ENCODE results near the gene KLHL11. TPM values are rescaled to one million over a fixed set of nuclear protein-coding genes. Genes with fewer than 3 reads are reported as not detected.

The KLHL11 gene
- total RNA-seq, 1 experiment from 2014 or later: 25.6 TPM

DNA sequence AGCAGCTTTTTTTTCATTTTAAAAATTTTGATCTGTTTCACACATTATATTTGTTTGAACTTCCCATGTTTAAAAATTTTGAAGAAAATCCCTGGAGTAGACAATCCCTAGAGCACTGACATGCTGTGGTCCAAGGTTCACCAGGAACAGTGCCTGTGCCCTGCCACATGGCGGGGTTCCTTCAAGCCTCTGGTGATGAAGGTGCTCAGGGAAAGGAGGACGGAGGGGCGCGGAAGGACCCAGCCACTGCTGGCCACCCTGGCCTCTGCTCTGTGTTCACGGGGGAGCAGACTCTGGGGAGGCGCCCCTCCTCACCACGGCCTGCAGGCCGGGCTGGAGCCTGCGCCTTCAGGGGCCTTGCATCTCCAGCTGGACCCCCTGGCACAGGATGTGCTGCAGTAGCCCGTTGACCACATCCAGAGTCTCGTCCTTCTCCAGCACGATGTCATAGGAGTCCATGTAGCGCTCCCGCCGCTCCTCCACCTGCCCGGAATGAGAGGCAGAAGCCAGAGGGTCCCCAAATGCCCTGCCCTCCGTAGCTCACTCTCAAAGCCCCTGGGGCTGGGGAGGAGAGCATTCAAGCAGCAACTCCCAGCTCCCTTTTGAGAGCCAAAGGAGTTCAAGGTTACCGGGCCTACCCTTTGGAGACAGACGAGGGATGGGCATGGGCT, 39.9 kb downstream of the KLHL11 start:
- no TSS peak for BruUV-seq (replicated peaks)
- no peak overlapping the region for H3K4me3 Mint-ChIP-seq (ENCODE audit: low read depth, unreplicated experiment)
- H3K4me1 Mint-ChIP-seq (ENCODE audit: low read depth, unreplicated experiment): no peaks in the 10 kb centered on the region
- TF ChIP-seq, protein P1, sequence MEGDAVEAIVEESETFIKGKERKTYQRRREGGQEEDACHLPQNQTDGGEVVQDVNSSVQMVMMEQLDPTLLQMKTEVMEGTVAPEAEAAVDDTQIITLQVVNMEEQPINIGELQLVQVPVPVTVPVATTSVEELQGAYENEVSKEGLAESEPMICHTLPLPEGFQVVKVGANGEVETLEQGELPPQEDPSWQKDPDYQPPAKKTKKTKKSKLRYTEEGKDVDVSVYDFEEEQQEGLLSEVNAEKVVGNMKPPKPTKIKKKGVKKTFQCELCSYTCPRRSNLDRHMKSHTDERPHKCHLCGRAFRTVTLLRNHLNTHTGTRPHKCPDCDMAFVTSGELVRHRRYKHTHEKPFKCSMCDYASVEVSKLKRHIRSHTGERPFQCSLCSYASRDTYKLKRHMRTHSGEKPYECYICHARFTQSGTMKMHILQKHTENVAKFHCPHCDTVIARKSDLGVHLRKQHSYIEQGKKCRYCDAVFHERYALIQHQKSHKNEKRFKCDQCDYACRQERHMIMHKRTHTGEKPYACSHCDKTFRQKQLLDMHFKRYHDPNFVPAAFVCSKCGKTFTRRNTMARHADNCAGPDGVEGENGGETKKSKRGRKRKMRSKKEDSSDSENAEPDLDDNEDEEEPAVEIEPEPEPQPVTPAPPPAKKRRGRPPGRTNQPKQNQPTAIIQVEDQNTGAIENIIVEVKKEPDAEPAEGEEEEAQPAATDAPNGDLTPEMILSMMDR (IDR thresholded peaks at IDR 0.05; ENCODE audit: unreplicated experiment): no peak
- peaks cover 16% of the 10 kb centered on the region for H3K27me3 Mint-ChIP-seq (ENCODE audit: unreplicated experiment)
- peaks cover 29% of the 10 kb centered on the region for H3K36me3 Mint-ChIP-seq (ENCODE audit: insufficient read depth, unreplicated experiment)
- CTCF ChIA-PET: interaction anchor here (0.6 kb wide), 2 partner anchors 97 to 1182 kb away, joined by 3 read pairs; no protein-coding TSS in a partner anchor
- no peak overlapping the region for H3K27ac Mint-ChIP-seq (ENCODE audit: unreplicated experiment)
- DNase-seq: no peak
- intact Hi-C loops (cut with micrococcal nuclease; ENCODE audit: unreplicated experiment): no loop called here
- no peaks in the 10 kb centered on the region for H3K9me3 Mint-ChIP-seq (ENCODE audit: low read depth, unreplicated experiment)

DNA sequence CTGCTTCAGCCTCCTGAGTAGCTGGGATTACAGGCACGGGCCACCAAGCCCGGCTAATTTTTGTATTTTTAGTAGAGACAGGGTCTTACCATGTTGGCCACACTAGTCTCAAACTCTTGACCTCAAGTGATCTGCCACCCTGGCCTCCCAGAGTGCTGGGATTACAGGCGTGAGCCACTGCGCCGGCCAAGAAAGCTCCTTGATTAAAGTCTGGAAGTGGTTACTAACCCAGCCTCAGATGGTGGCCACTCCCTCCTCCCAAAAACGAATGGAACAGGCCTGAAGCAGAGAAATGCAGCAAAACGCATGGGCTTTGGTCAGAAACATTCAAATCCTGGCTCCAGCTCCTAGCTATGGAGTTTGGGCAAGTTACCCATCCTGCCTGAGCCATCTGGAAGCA, 41.1 kb downstream of the KLHL11 start:
- TF ChIP-seq, protein P1 (IDR thresholded peaks at IDR 0.05; ENCODE audit: unreplicated experiment): no peak
- Mint-ChIP-seq H3K9me3 (ENCODE audit: low read depth, unreplicated experiment) (no peaks in the 10 kb centered on the region), H3K27me3 (ENCODE audit: unreplicated experiment) (peaks cover 29% of the 10 kb centered on the region), H3K36me3 (ENCODE audit: insufficient read depth, unreplicated experiment) (peaks cover 25% of the 10 kb centered on the region), H3K27ac (ENCODE audit: unreplicated experiment) (no peak overlapping the region), H3K4me3 (ENCODE audit: low read depth, unreplicated experiment) (no peak overlapping the region), H3K4me1 (ENCODE audit: low read depth, unreplicated experiment) (no peaks in the 10 kb centered on the region)
- intact Hi-C loops (cut with micrococcal nuclease; ENCODE audit: unreplicated experiment): no loop called here
- BruUV-seq (replicated peaks): no TSS peak
- no peak for DNase-seq
- CTCF ChIA-PET: interaction anchor here (0.6 to 1.0 kb wide), 3 partner anchors 12 to 1160 kb away, joined by 3 to 5 read pairs (median 3); partner anchors contain the start of gene P3H4

- no peak overlapping the region for H3K4me3 Mint-ChIP-seq (ENCODE audit: low read depth, unreplicated experiment)
- DNase-seq: no peak
- CTCF ChIA-PET: interaction anchor here (0.6 to 1.0 kb wide), 3 partner anchors 12 to 1160 kb away, joined by 3 to 5 read pairs (median 3); partner anchors contain the start of gene P3H4
- TF ChIP-seq, protein P1 (IDR thresholded peaks at IDR 0.05; ENCODE audit: unreplicated experiment): no peak
- peaks cover 34% of the 10 kb centered on the region for H3K27me3 Mint-ChIP-seq (ENCODE audit: unreplicated experiment)
- H3K27ac Mint-ChIP-seq (ENCODE audit: unreplicated experiment): no peak overlapping the region
- H3K36me3 Mint-ChIP-seq (ENCODE audit: insufficient read depth, unreplicated experiment): peaks cover 26% of the 10 kb centered on the region
- no peaks in the 10 kb centered on the region for H3K9me3 Mint-ChIP-seq (ENCODE audit: low read depth, unreplicated experiment)
- intact Hi-C loops (cut with micrococcal nuclease; ENCODE audit: unreplicated experiment): no loop called here
- BruUV-seq (replicated peaks): no TSS peak
- no peaks in the 10 kb centered on the region for H3K4me1 Mint-ChIP-seq (ENCODE audit: low read depth, unreplicated experiment)
Observed at GRCh38 chr17:41823580-41823979, 41.6 kb downstream of the KLHL11 start.

DNA sequence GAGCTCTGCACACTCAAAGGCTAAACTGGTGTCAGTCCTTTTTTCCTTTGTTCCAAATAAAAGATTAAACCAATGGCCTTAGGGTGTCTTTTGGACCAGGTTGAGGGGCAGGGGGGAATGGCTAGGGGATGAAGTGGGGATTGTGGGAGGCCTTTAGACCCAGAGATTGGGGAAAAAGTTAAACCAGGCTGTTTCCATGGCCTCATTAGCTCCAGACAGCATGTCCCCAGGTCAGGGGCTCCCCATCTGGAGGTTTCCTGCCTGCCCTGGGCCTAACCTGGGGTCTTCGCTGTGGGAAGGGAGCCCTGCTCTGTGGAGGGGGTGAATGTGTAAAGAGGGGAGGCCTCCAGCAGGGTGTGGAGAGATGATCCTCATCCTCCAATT, 42.1 kb downstream of the KLHL11 start:
- no peak overlapping the region for H3K4me3 Mint-ChIP-seq (ENCODE audit: low read depth, unreplicated experiment)
- H3K36me3 Mint-ChIP-seq (ENCODE audit: insufficient read depth, unreplicated experiment): peaks cover 31% of the 10 kb centered on the region
- TF ChIP-seq, protein P1 (IDR thresholded peaks at IDR 0.05; ENCODE audit: unreplicated experiment): no peak
- no TSS peak for BruUV-seq (replicated peaks)
- DNase-seq: no peak
- CTCF ChIA-PET: no interaction called here
- intact Hi-C loops (cut with micrococcal nuclease; ENCODE audit: unreplicated experiment): no loop called here
- H3K4me1 Mint-ChIP-seq (ENCODE audit: low read depth, unreplicated experiment): no peaks in the 10 kb centered on the region
- H3K27ac Mint-ChIP-seq (ENCODE audit: unreplicated experiment): no peak overlapping the region
- peaks cover 38% of the 10 kb centered on the region for H3K27me3 Mint-ChIP-seq (ENCODE audit: unreplicated experiment)
- no peaks in the 10 kb centered on the region for H3K9me3 Mint-ChIP-seq (ENCODE audit: low read depth, unreplicated experiment)
